HG03097 (cell line): ENCODE data around the gene KLHL24.
"Not testable (repeated sequence)": the region's sequence is repeated elsewhere in the genome, so short reads cannot be mapped to it uniquely, and the experiment has no call there.

Source experiments
- ATAC-seq: cut with Tn5 transposase; IDR thresholded peaks from one replicate; pipeline ENCODE4 v1.9.1; 2021; ENCODE audit not compliant: unreplicated experiment, low FRiP score

Gene KLHL24

DNA sequence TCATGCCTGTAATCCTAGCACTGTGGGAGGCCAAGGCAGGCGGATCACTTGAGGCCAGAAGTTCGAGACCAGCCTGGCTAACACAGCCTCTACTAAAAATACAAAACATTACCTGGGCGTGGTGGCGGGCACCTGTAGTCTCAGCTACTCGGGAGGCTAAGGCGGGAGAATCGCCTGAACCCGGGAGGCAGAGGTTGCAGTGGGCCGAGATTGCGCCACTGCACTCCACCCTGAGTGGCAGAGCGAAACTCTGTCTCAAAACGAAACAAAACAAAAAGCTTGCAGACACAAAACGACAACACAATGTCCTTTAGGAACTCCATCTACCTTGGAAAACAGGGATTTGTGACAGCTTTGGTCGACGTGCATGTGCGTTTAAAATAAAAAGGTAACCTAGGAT is 716 bp upstream of the KLHL24 start:
- ATAC-seq: no peak

DNA sequence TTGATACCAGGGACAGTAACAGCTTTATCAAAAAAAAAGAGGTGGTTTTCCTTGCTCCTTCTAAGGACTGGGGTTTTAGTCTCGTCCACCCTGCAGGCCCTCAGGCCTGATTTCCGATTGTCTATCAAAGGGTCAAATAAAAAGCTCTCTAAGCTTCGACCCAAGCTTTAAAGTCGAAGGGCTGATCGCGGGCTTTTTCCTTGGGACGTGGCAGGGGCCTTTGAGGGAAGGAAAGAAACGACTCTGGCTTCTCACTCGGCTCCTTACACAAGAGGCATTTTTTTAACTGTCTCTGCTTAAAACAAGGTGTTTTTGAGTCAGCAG is 354 bp upstream of the KLHL24 start:
- ATAC-seq: no peak

DNA sequence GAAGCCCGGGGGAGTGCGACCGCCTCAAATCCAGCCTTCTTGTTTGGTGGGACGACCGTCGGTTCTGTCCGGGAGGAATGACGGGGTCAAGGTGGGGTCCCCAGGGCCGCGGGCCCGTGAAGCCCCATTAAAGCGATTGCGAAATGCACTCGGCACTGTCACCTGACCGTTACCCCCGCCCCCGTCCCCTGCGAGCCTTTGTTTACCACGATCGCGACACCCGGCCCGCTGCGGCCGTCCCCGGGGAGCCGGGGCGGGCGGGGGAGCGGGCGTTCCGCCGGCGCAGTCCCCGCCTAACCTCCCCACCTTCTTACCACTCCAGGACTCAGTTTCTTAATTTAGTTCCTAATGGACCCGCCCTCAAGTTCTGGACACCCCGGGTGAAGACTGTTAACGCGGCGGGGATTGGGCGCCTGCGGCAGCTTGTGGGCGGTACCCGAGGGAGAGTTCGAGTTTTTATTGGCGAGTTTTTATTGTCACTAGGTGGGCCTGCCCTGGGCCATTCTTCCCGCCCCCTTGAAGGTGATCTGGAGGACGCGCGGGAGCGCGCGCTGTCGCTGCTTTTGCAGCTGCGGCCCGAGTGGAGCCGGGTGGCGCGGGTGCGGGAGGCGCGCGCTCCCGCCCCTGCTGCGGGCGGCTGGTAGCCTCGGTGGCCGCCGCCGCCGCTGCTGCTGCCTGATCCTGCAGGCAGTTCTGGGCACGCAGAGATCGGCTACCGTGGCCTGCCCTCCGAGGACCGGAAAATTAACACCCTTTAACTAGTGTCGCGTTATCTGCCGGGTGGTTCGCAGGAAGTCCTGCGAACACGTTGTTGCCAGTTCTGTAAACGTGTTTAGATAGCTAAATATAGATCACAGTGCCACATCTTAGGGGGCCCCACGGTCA is 1.0 kb downstream of the KLHL24 start:
- peak; percentile 80 for ATAC-seq

DNA sequence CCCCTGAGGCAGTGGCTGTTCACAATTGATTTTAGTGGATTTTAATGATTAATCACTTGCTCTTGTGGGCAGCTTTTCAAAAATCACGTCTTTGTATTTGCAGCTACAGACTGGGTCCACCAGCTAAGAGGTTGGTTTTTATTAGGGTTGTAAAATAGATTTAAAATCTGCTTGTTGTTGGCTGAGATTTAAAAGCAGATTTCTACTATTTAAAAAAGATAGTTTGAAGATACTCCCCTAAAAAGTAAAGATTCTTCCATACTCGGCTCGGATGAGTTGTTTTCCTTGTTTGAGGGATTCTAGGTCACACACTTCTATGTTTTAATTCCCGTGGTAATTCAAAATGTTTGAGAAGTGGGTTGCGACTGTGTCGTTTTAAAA is 1.7 kb downstream of the KLHL24 start:
- no peak for ATAC-seq

DNA sequence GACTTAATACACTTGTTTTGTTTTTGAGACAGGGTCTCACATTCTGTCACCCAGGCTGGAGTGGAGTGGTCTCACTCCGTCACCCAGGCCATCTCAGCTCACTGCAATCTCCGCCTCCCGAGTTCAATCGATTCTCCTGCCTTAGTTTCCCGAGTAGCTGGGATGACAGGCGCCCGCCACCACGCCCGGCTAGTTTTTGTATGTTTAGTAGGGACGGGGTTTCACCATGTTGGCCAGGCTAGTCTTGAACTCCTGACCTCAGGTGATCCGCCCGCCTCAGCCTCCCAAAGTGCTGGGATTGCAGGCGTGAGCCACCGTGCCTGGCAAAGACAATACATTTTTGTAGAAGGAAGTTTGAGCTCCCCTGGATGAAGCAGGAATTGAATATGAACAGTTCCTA is 2.2 kb downstream of the KLHL24 start:
- ATAC-seq: not testable (repeated sequence)

DNA sequence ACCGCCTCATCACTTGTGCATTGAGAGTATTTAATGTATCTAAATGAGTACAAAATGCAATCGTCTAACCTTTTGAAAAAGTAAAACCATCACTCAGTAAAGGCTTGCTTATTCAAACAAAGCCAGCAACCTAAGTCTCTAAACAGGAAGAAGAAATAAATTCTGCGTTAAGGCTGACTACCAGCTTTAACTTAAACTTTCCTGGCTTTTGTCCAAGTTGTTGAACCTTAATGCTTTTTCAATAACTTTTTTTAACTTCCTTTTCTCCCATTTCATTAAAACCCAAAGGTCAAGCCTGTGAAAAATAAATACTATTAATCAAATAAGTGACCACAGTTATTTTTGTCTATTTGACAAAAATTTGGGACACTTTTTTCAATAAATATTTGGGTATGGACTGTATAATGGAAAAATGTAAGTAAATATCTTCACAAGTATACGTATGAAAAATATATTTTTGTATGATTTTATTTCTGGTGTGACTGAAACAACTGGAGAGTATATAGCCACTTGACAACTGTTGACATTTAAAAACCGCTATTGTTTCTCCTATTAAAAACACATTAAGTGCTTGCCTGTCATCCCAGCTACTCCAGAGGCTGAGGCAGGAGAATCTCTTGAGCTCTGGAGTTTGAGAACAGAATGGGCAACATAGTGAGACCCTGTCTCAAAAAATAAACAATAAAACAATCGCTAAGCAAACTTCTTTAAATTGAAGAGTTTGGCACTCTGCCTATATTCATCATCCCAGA is 2.9 kb downstream of the KLHL24 start:
- no peak for ATAC-seq

DNA sequence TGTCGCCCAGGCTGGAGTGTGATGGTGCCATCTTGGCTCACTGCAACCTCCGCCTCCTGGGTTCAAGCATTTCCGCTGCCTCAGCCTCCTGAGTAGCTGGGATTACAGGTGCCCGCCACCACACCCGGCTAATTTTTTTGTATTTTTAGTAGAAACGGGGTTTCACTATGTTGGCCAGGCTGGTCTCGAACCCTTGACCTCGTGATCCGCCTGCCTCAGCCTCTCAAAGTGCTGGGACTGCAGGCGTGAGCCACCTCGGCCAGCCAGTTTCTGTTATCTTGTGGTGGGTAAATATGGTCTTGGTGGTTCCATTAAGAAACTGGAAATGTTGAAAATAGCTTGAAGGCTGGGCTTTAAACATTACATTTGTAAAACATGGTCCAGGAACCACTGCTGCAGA is 5.2 kb downstream of the KLHL24 start:
- ATAC-seq: not testable (repeated sequence)

DNA sequence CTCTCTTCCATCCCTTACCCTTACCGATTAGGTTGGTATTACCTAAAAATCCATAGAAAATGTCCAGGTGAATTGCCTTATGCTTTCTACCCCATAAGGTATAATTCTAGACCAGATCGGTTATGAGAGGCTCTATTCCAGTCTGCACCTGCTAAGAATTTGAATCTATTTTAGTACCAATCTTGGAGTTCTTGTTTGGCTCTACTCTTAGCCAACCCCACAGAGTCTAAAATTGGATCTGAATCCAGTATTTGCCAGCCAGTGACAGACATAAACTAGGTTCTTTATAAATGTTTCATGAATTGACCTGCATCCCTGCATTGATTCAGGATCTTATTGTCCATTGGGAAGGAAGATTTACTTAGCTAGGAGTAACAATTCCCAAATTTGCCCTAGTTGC is 6.5 kb downstream of the KLHL24 start:
- ATAC-seq: no peak

DNA sequence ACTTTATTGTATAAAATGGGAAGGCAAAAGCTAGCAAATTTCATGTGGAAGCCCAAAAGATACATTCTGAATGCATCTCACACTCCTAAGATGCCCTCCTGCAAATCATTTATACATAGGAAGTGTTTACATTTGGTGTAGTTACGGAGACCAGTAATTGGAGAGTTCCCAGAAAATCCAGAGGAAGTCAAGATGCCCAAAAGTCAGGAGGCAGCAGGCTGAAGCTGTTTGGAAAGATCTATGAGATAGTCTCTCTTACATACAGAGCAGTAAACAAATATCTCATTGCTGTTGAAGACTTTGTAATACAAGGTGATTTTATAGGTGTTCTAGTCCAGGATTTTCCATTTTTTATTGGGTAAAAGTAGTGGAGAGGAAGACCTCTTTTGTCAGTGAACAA is 8.8 kb downstream of the KLHL24 start:
- ATAC-seq: no peak

DNA sequence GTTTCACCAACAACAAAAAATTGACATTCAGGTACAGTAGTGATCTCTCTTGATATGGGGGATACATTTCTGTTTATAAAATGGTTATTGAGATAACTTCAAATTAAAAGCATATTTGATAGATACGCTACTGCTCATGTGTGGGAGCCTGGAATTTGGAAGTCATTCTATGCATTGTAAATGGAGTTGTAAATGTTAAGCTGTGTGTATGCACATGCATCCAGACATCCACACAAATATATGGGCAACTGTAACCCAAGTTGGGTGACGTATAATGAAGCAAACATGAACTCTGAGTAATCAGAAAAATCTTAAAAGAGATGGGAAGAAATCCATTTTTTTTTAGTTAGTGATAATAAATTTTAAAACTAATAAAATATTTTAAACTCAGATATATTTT is 9.8 kb downstream of the KLHL24 start:
- no peak for ATAC-seq

DNA sequence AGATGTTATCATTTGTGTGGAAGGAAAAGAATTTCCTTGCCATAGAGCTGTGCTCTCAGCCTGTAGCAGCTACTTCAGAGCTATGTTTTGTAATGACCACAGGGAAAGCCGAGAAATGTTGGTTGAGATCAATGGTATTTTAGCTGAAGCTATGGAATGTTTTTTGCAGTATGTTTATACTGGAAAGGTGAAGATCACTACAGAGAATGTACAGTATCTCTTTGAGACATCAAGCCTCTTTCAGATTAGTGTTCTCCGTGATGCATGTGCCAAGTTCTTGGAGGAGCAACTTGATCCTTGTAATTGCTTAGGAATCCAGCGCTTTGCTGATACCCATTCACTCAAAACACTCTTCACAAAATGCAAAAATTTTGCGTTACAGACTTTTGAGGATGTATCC is 15.1 kb downstream of the KLHL24 start:
- ATAC-seq: no peak

DNA sequence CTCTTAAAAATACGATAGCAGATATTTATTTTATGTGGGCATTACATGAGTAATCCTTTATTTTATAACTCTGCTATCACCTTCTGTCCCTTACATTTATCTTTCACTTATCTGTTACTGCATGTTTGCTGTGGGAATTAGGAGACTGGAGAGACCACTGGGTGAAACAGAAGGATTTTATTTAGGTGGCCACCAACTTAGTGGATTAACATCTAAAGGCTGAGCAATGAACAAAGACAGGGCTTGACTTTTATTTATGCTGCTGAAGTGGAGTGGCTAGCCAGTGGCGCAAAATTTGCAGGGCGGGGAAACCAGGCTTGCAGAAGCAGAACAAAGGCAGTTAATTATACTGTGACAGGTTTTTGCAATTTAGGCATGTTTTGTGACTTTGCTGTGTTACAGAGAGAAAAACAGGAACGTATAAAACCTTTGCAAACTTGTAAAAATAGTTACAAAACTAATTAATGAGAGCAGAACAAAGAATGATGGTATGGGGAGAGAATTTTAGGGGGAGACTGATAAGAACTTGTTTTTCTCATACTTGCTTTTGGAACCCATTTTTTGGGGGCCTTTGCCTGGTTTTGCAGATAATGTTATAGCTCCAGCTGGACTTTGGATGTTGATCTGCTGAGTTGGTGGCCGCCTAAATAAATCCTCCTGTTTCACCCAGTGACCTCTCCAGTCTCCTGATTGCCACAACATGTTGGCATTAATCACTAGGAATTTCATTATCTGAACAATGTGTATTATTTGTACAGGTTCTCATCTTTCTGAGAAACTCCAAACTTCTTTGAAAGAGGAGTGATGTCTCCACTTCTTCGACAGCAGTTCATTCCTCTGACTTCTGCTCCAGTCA is 18.0 kb downstream of the KLHL24 start:
- ATAC-seq: no peak

DNA sequence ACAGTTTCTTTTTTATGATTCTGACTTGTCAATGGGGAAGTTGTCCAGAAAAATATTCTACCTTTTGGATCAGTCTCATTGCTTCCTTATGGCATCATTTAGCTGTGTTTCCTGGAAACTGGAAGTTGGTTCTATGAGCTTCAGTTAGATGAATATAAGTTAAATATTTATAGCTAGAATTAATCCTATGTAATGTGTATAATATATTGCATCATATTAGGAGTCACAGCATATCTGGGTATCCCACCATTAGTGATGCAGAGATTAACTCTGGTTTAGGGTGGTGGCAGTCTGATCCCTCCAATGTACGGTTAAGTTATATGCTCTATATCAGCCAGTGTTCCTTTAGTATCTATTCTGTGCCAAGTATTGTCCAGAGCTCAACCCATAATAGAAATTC is 19.3 kb downstream of the KLHL24 start:
- ATAC-seq: no peak

DNA sequence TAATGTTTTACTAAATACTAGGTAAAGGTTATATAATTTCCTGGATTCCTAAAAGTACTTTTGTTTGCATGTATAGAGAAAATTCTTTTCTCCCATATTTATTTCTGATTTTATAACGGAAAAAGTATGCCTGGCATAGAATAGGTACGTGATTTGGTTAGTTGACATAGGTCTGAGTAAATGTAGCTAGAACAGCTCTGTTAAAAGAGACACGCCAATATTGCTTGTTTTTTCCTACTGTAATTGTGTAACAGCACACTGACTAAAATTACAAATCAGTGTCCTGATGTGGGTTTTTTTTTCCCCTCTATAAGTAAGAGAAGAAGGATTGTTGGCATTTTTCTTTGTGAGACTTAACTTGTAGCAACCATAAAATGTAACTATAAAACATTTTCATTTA is 26.7 kb downstream of the KLHL24 start:
- ATAC-seq: no peak

DNA sequence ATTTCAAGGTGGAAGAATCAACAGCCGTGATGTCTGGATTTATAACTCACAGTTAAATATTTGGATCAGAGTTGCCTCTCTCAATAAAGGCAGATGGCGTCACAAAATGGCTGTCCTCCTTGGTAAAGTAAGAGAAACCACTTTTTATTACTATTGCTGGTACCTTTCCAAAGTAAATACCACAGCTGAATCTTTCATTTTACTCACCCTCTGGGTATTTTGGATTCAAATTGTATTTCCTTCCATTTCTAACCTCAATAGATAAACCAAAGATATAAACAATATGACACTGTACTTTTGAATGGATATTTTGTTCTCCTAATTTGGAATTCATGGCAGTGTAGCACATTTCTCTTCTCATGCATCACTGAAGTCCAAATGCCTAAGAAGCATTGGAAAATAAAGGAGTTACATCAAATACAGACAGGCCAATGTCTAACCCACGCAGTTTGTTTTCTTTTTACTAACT is 29.5 kb downstream of the KLHL24 start:
- ATAC-seq: no peak

DNA sequence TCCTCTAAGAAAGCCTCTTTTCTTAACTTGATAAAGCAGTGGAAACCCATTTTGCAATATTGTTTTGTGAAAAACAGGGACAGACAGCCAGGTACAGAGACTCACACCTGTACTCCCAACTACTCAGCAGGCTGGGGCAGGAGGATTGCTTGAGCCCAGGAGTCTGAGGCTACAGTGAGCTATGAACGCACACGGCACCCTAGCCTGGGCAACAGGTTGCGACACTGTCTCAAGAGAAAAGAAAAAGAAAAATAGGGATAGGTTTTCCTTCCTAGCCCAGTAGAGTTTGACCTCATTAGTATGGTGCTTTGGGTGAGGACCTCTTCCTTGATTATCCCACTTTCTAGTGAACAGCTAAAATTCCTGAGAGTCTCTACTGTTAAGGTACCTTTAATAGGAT is 44.6 kb downstream of the KLHL24 start:
- ATAC-seq: no peak

DNA sequence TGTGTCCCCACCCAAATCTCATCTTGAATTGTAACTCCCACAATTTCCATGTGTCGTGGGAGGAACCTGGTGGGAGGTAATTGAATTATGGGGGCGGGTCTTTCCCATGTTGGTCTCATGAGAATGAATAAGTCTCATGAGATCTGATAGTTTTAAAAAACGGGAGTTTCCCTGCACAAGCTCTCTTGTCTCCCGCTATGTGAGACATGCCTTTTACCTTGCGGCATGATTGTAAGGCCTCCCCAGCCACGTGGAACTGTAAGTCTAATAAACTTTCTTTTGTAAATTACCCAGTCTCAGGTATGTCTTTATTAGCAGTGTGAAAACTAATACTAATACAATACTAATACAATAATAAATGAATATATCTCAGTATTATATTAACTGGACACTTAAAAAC is 52.3 kb downstream of the KLHL24 start:
- no peak for ATAC-seq

DNA sequence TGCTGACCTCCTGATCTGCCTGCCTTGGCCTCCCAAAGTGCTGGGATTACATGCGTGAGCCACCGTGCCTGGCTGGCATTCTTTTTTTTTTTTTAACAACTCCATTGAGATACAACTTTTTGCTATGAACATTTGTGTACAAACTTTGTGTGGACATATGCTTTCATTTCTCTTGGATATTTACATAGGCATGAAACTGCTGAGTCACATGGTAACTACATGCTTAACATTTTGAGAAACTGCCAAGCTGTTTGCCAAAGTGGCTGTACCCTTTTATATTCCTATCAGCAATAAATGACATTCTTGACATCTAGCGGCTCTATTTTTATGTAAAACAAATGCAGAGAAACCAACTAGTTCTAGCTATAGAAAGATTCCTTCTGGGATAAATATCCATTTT is 53.5 kb downstream of the KLHL24 start:
- ATAC-seq: no peak

DNA sequence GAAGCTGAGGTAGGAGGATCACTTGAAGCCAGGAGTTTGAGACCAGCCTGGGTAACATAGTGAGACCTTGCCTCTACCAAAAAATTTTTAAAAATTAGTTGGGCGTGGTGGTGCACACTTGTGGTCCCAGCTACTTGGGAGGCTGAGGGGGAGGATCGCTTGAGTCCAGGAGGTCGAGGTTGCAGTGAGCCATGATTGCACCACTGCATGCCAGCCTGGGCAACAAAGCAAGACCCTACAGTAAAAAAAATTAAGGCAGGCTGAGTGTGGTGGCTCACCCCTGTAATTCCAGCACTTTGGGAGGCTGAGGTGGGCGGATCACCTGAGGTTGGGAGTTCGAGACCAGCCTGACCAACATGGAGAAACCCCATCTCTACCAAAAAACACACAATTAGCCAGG is 54.2 kb downstream of the KLHL24 start:
- ATAC-seq: not testable (repeated sequence)

DNA sequence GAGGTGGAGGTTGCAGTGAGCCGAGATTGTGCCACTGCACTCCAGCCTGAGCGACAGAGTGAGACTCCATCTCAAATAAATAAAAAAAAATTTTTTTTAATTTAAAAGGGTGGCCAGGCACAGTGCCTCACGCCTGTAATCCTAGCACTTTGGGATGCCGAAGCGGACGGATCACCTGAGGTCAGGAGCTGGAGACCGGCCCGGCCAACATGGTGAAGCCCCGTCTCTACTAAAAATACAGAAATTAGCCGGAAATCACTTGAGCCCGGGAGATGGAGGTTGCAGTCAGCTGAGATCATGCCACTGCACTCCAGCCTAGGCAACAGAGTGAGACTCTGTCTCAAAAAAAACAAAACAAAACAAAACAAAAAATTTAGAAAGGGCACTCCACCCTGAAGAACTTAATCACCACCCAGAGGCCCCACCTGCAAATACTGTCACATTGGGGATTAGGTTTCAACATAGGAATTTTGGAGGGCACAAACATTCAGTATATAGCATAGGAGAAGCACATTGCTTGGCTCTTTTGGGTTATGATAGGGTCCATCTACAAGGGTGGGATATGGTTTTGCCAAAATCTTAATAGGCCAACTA is 55.1 kb downstream of the KLHL24 start:
- no peak for ATAC-seq

DNA sequence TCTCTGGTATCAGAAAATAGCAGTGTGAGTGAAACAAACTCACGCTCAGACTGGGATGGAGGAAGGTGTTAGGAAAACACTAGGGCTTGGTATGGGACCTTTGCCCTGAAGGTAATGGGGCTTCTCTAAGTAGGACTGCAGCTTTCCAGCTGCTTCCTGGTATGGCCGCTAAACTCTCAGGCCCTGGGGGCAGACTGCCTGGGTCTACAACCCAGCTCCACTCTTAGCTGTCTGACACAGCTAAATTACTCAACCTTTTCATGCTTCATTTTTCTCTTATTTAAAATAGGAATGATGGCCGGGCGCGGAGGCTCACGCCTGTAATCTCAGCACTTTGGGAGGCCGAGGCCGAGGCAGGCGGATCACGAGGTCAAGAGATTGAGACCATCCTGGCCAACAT is 57.0 kb downstream of the KLHL24 start:
- ATAC-seq: no peak
